T-helper 1 cell treated with Interleukin-12 subunit alpha and Interleukin-12 subunit beta and Interleukin-4 antibody, amounts not matched to agents 30 ng/mL and 1 ng/mL, for 36 hours (primary cell): ENCODE measurements around the gene SSBP3. TPM values are rescaled to one million over a fixed set of nuclear protein-coding genes. Genes with fewer than 3 reads are reported as not detected.

ENCODE experiments used
- intact Hi-C: fragments of 100-400 bp; cut with micrococcal nuclease; formaldehyde crosslinking; loops from one replicate; pipeline ENCODE4 v1.15.1; 2024
- total RNA-seq: library from RNA; stranded (reverse); gene quantifications from 2 replicates; pipeline ENCODE4 v1.2.3, GENCODE V29; 2022

Gene SSBP3
- total RNA-seq, 1 donor from 2014 or later, result 143 TPM

DNA sequence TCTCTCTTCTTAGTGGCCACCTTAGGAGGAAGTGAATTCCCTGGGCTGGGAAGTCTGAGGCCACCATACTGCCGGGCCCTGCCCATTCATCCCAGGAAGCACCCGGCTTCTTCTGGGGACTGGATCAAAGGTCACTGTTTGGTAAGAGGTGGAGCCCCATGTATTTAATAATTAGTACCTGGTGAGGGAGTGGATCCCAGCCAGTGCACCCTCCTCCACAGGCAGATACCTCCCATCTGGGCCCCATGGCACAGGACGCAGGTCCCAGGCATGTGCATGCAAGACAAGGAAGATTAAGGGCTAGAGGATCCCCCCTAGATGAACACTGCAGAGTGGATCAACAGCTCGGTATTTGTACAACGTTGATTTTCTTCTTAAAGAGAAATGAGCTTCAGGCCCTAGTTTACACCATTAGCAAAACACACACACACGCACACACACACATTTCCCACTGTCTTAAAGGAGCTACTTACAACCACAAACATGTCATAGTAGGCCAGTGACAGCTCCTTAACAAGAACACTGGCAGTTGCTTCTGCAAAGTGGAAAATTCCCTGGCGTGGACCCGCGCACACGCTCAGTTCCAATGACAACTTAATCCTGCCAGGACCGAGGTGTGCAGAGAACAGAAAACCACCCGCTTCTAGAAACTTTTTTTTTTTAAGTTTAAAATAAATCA, 115.5 kb downstream of the SSBP3 start:
- intact Hi-C loops, result no loop called here

GRCh38 chr1:54289712-54290233, 116.4 kb downstream of the SSBP3 start:
- intact Hi-C loops, result loop anchor here (1.0 to 5.0 kb wide), 5 partner anchors 21 to 1052 kb away; partner anchors contain the start of genes LRP8 and MAGOH

DNA sequence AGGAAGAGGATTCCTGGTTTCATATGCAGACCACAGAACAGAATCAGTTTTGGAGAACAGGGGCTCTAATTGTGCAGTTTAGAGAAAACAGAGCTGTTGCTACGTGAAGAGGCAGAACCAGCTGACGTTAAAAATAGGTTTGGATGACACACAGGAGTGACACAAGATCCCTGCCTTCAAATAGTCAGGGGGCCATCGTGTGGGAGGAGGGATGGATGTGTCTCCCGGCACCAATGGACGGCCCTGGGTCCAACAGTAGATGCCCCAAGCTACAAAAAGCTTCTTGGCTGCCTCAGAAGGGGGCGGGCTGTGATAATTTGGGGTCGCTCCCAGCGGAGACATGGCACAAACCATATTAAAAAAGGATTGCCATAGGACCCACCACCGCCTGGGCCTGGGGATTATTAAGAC, 118.4 kb downstream of the SSBP3 start:
- intact Hi-C loops, result loop anchor here (1.0 to 5.0 kb wide), 10 partner anchors 11 to 1051 kb away; partner anchors contain the start of genes LRP8, MAGOH, PARS2 and TTC4

GRCh38 chr1:54287176-54287650, 119.0 kb downstream of the SSBP3 start:
- intact Hi-C loops, result loop anchor here (1.0 to 5.0 kb wide), 10 partner anchors 10 to 1050 kb away; partner anchors contain the start of genes LRP8, MAGOH, PARS2 and TTC4

- intact Hi-C loops, result loop anchor here (1.0 to 5.0 kb wide), 8 partner anchors 55 to 1049 kb away; partner anchors contain the start of genes CYB5RL, LRP8, MAGOH and MRPL37
Observed at GRCh38 chr1:54285815-54286345, 120.3 kb downstream of the SSBP3 start.

- intact Hi-C loops, result loop anchor here (1.0 to 5.0 kb wide), 9 partner anchors 32 to 1048 kb away; partner anchors contain the start of genes CYB5RL, LRP8, MAGOH and MRPL37
Observed at GRCh38 chr1:54284781-54285529, 121.2 kb downstream of the SSBP3 start.

GRCh38 chr1:54283635-54284385, 122.4 kb downstream of the SSBP3 start:
- intact Hi-C loops, result loop anchor here (2.0 to 5.0 kb wide), 2 partner anchors 33 to 53 kb away; no protein-coding TSS in a partner anchor

- intact Hi-C loops, result loop anchor here (5.0 kb wide), 1 partner anchor 35 kb away; no protein-coding TSS in a partner anchor
Observed at GRCh38 chr1:54282101-54282847, 123.9 kb downstream of the SSBP3 start.

GRCh38 chr1:54280651-54281050, 125.5 kb downstream of the SSBP3 start:
- intact Hi-C loops, result loop anchor here (5.0 kb wide), 1 partner anchor 37 kb away; no protein-coding TSS in a partner anchor

DNA sequence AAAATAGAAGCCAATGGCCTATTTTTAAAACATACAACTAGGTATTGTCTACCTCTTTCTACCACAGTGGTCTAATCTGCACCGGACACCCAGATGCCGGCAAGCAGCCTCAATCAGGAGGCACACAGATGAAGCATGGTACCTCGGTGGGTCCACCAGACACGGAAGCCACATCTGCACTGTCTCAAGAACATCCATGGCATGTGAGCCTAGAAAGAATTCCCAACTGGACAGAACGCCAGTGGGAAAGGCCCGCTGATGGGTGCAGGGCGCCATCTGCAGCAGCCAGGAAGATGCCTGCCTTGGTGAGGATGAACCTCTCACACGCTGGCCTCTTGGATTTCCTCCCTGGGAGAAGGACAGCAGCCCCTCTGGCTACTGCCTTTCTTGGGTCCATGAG, 126.7 kb downstream of the SSBP3 start:
- intact Hi-C loops, result no loop called here

- intact Hi-C loops, result no loop called here
Observed at GRCh38 chr1:54278941-54279422, 127.2 kb downstream of the SSBP3 start.

- intact Hi-C loops, result loop anchor here (1.0 to 2.0 kb wide), 3 partner anchors 10 to 487 kb away; partner anchors contain the start of gene PARS2
Observed at GRCh38 chr1:54277451-54278341, 128.5 kb downstream of the SSBP3 start.

GRCh38 chr1:54276617-54277450, 129.4 kb downstream of the SSBP3 start:
- intact Hi-C loops, result loop anchor here (1.0 to 2.0 kb wide), 3 partner anchors 10 to 488 kb away; partner anchors contain the start of gene PARS2

- intact Hi-C loops, result no loop called here
Observed at GRCh38 chr1:54275349-54275748, 130.8 kb downstream of the SSBP3 start.

GRCh38 chr1:54274881-54275280, 131.3 kb downstream of the SSBP3 start:
- intact Hi-C loops, result no loop called here

DNA sequence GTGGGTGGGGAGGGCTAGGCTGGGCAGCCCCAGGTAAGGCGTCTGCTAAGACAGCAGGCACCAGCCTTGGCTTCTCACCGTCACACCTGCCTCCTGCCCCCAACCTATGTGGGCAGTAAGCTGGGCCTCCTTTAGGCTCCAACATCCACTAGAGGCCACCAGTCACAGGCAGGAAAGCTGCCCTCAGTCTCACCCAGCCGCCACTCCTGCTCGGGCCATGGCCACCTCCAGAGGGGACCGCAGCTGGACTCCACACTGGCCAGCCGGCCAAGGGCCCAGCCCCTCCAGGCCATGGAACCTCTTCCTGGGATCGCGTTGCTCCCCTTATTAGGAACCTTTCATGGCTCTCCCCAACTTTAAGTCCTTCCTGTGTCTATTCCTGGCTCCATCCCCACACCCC, 131.7 kb downstream of the SSBP3 start:
- intact Hi-C loops, result no loop called here

GRCh38 chr1:54273795-54274163, 132.4 kb downstream of the SSBP3 start:
- intact Hi-C loops, result no loop called here
